GM19043 (cell line): ENCODE data around the gene DIP2A.

Experiments used
- ATAC-seq: cut with Tn5 transposase; IDR thresholded peaks from one replicate; pipeline ENCODE4 v1.9.1; 2021; ENCODE audit warnings: low read depth; ENCODE audit not compliant: unreplicated experiment

DIP2A gene

DNA sequence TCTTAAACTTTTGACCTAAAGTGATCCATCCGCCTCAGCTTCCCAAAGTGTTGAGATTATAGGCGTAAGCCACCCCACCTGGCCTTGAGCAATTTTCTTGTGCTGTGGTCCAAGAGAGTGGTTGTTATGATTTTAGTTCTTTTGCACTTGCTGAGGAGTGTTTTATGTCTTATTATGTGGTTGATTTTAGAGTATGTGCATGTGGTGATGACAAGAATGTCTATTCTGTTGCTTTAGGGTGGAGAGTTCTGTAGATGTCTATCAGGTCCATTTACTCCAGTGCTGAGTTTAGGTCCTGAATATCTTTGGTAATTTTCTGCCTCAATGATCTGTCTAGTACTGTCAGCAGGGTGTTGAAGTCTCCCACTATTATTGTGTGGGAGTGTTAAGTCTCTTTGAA lies 157.4 kb downstream of the DIP2A start:
- no peak for ATAC-seq

DNA sequence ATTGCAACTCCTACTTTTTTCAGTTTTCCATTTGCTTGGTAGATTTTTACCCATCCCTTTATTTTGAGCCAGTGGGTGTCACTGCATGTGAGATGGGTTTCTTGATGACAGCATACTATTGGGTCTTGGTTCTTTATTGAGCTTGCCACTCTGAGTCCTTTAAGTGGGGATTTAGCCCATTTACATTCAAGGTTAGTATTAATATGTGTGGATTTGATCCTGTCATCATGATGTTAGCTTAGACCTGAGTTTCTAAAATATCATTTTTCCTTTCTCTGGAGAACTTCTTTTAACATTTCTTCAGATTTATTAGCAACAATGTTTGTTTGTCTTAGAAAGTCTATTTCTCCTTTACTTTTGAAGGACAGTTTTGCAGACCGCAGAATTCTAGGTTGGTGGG lies 158.0 kb downstream of the DIP2A start:
- no peak for ATAC-seq

DNA sequence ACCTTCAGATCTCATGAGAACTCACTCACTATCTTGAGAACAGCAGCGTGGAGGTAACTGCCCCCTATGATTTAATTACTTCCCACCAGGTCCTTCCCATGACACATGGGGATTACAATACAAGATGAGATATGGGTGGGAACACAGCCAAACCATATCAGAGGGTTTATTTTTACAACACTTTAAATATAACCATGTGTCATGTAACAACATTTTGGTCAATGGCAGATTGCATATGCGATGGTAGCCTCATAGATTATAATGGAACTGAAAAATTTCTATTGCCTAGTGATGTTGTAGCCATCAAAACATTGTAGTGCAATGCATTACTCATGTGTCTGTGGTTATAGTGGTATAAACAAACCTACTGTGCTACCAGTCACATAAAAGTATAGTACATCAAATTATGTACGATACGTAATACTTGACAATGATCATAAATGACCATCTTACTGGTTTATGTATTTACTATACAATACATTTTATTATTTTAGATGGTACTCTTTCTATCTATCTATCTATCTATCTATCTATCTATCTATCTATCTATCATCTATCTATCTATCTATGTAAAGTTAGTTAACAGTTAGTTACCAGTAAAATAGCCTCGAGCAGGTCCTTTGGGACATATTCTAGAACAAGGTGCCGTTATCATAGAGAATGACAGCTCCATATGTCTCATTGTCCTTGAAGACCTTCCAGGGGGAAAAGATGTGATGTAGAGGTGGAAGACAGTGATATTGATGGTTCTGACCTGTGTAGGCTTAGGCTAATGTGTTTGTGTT lies 158.8 kb downstream of the DIP2A start:
- ATAC-seq: no peak

DNA sequence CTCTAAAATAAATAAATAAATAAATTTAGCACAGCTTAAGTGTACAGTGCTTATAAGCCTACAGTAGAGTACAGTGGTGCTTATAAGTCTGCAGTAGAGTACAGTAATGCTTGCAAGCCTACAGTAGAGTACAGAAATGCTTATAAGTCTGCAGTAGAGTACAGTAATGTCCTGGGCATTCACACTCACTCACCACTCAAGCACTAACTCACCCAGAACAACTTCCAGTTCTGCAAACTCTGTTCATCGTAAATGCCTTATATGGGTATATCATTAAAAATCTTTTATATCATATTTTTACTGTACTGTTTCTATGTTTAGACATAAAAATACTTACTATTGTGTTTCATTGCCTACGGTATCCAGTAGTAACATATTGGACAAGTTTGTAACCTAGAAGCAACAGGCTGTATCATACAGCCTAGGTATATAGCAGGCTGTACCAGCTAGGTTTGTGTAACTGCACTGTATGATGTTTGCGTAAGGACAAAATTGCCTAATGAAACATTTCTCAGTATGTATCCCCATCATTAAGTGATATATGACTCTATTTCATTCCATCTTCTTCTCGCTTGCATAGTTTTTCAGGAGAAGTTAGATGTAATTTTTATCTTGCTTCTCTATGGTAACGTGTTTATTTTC lies 160.2 kb downstream of the DIP2A start:
- ATAC-seq: no peak
